SK-N-SH (cell line): Measurements from ENCODE around the gene SLC25A21. TPM values are rescaled to one million over a fixed set of nuclear protein-coding genes. Genes with fewer than 3 reads are reported as not detected.

Experiments
- CTCF ChIA-PET: fragments of 300-600, 350-600 bp; formaldehyde crosslinking; extraction: SDS; loops from one replicate; lab custom pipeline; 2021; lab: Yijun Ruan, JAX
- POLR2A ChIA-PET: fragments of 350-600 bp; sonication (Branson Sonifier 250); formaldehyde crosslinking; extraction: SDS; loops from one replicate; lab custom pipeline; 2020; ENCODE audit warnings: antibody characterized with exemption, inconsistent platforms; lab: Yijun Ruan, JAX
- DNase-seq: peaks from one replicate; pipeline ENCODE4 v3.0.0; 2012
- H2AFZ ChIP-seq: fragments of 200-600 bp; sonication (generic); 2 replicates; pipeline ENCODE4 v1.8.1; 2016; ENCODE audit warnings: antibody characterized with exemption, mild to moderate bottlenecking, low read depth
- H3F3A ChIP-seq: fragments of 200-600 bp; sonication (generic); replicated peaks from 2 replicates; pipeline ENCODE3; 2016; ENCODE audit warnings: antibody characterized with exemption, mild to moderate bottlenecking; ENCODE audit not compliant: insufficient read depth
- H3K27ac ChIP-seq, 2 experiments: fragments of 200-500 bp in 1 of 2; fragments of 200-600 bp in 1 of 2; sonication (Bioruptor generic) in 1 of 2; sonication (generic), shearing (Covaris generic) in 1 of 2; 2 replicates each; pipeline versions ENCODE4 v1.5.1 to v1.6.1; 2014 to 2016; ENCODE audit warnings: low read depth in 2 of 2, inconsistent platforms in 1 of 2, low read length in 1 of 2, mild to moderate bottlenecking in 1 of 2, mixed read lengths in 1 of 2
- H3K27me3 ChIP-seq: fragments of 200-600 bp; sonication (generic), shearing (Covaris generic); 2 replicates; pipeline ENCODE4 v1.6.1; 2016; ENCODE audit warnings: mixed run types; ENCODE audit not compliant: insufficient read depth
- H3K36me3 ChIP-seq, 2 experiments: fragments of 200-500 bp in 1 of 2; fragments of 200-600 bp in 1 of 2; sonication (Bioruptor generic) in 1 of 2; sonication (generic) in 1 of 2; replicated peaks in 1 of 2; 2 replicates each; pipeline versions ENCODE3 to v1.5.1; 2014 to 2016; ENCODE audit warnings: low read length in 1 of 2, mild to moderate bottlenecking in 1 of 2; ENCODE audit not compliant: insufficient read depth in 2 of 2, control insufficient read depth in 1 of 2
- H3K4me1 ChIP-seq, 2 experiments: fragments of 200-500 bp in 1 of 2; fragments of 200-600 bp in 1 of 2; sonication (Bioruptor generic) in 1 of 2; sonication (generic), shearing (Covaris generic) in 1 of 2; 2 replicates each; pipeline versions ENCODE4 v1.5.1 to v1.6.1; 2014 to 2016; ENCODE audit warnings: low read depth in 1 of 2, low read length in 1 of 2, mixed run types in 1 of 2; ENCODE audit not compliant: insufficient read depth in 2 of 2, control insufficient read depth in 1 of 2
- H3K4me2 ChIP-seq: fragments of 200-600 bp; sonication (generic), shearing (Covaris generic); 2 replicates; pipeline ENCODE4 v1.6.1; 2017; ENCODE audit warnings: mixed run types
- H3K4me3 ChIP-seq, 2 experiments: fragments of 200-500 bp in 1 of 2; fragments of 200-600 bp in 1 of 2; sonication (Bioruptor generic) in 1 of 2; sonication (generic), shearing (Covaris generic) in 1 of 2; 2 replicates each; pipeline versions ENCODE4 v1.5.1 to v1.8.1; 2014 to 2016; ENCODE audit warnings: low read depth in 2 of 2, inconsistent platforms in 1 of 2, low read length in 1 of 2, mild to moderate bottlenecking in 1 of 2, mixed read lengths in 1 of 2, moderate library complexity in 1 of 2
- H3K79me2 ChIP-seq: fragments of 200-600 bp; sonication (generic); 2 replicates; pipeline ENCODE4 v1.8.1; 2017; ENCODE audit warnings: mild to moderate bottlenecking; ENCODE audit not compliant: insufficient read depth
- H3K9ac ChIP-seq: fragments of 200-600 bp; sonication (generic); 2 replicates; pipeline ENCODE4 v1.6.1; 2017; ENCODE audit warnings: mixed run types
- H3K9me2 ChIP-seq: fragments of 200-600 bp; sonication (generic); 2 replicates; pipeline ENCODE4 v1.6.1; 2017; ENCODE audit warnings: mixed run types
- H3K9me3 ChIP-seq: fragments of 200-600 bp; sonication (generic); 2 replicates; pipeline ENCODE4 v1.6.1; 2017; ENCODE audit warnings: mixed run types, mild to moderate bottlenecking, moderate library complexity
- H4K20me1 ChIP-seq: fragments of 200-600 bp; sonication (generic); 2 replicates; pipeline ENCODE4 v1.6.1; 2017; ENCODE audit warnings: mild to moderate bottlenecking, mixed run types; ENCODE audit not compliant: insufficient read depth
- ELF1 ChIP-seq: IDR thresholded peaks from 2 replicates; pipeline ENCODE4 v1.4.0; 2012
- IRF3 ChIP-seq: fragments of 150-350 bp; IDR thresholded peaks from 2 replicates; pipeline ENCODE4 v1.6.1; 2016; ENCODE audit warnings: mild to moderate bottlenecking, low read depth, low read length
- MEF2A ChIP-seq: IDR thresholded peaks from 2 replicates; pipeline ENCODE4 v1.4.0; 2012; ENCODE audit warnings: low read depth, borderline replicate concordance
- MXI1 ChIP-seq: IDR thresholded peaks from 2 replicates; pipeline ENCODE4 v1.6.1; 2012; ENCODE audit warnings: mild to moderate bottlenecking, low read depth, low read length, improper control_type of control experiment
- NFIC ChIP-seq: IDR thresholded peaks from 2 replicates; pipeline ENCODE4 v1.4.0; 2012; ENCODE audit warnings: borderline replicate concordance
- PBX3 ChIP-seq: IDR thresholded peaks from 2 replicates; pipeline ENCODE4; 2012
- RXRA ChIP-seq: IDR thresholded peaks from 2 replicates; pipeline ENCODE4 v1.4.0; 2012; ENCODE audit warnings: low read depth, mild to moderate bottlenecking, borderline replicate concordance
- USF1 ChIP-seq: IDR thresholded peaks from 2 replicates; pipeline ENCODE4 v1.4.0; 2012; ENCODE audit warnings: low read depth, borderline replicate concordance
- YY1 ChIP-seq: IDR thresholded peaks from 2 replicates; pipeline ENCODE4 v1.4.0; 2012; ENCODE audit warnings: low read depth, mild to moderate bottlenecking
- WGBS: methylation state at CpG from one replicate; pipeline ENCODE4 v1.1.6; 2017; ENCODE audit warnings: low lambda C conversion rate; 5-methylcytosine and 5-hydroxymethylcytosine counted together
- polyA plus RNA-seq, 3 experiments: library from polyadenylated mRNA; depleted of rRNA; stranded (reverse); fragments of >200 nt; gene quantifications; 2 replicates each; pipeline ENCODE4 v1.2.3, GENCODE V29; 2012
- TF ChIP-seq, protein P1 (sequence below): fragments of 150-350 bp; IDR thresholded peaks from 2 replicates; pipeline ENCODE4 v1.6.1; 2017; ENCODE audit warnings: antibody characterized with exemption, low read length, low read depth, borderline replicate concordance
- TF ChIP-seq, protein P2 (sequence below): IDR thresholded peaks from 2 replicates; pipeline ENCODE4 v1.6.1; 2012; ENCODE audit warnings: mild to moderate bottlenecking, low read depth, low read length, moderate library complexity
- TF ChIP-seq, protein P3 (sequence below): fragments of 200-600 bp; sonication (generic); IDR thresholded peaks from 2 replicates; pipeline ENCODE4 v1.6.1; 2017; ENCODE audit warnings: antibody characterized with exemption, mild to moderate bottlenecking, moderate library complexity

The SLC25A21 gene
- polyA plus RNA-seq, 1 of the 3 experiments (the other 2 are of a cell fraction), result not detected

DNA sequence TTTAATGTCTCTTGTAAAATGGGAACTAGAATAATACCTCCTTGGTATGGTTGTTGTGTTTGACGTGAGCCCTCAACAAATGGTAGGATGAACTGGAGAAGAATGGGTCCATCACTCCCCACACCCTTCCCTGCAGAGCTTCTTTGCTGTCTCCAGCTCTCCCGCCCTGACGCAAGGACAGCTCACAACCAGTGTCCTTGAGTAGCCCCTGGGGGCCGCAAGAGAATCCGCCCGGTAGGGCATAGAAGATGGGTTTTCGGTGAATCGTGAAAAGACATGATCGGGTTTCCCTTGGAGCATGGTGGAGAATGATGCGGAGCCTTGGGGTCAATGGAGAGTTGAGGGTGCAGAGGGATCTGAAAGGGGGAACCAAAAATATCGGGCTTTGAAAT, 516.8 kb downstream of the SLC25A21 start:
- H3K4me3 ChIP-seq, result peak overlapping the region in 1 of 2 experiments; percentile 23; a peak in 1 of 4 replicates
- H3K4me2 ChIP-seq, result peak overlapping the region; percentile 44
- no peaks in the 10 kb centered on the region; a peak in 1 of 4 replicates for H3K4me1 ChIP-seq
- no peak overlapping the region for H3K9ac ChIP-seq
- peaks cover 87% of the 10 kb centered on the region for H3K27me3 ChIP-seq
- H3K36me3 ChIP-seq, result no peaks in the 10 kb centered on the region
- no peaks in the 10 kb centered on the region for H3F3A ChIP-seq
- ChIA-PET CTCF (interaction anchor here (0.8 to 1.9 kb wide), 5 partner anchors 8 to 34 kb away, joined by 4 to 13 read pairs (median 4); no protein-coding TSS in a partner anchor), POLR2A (no interaction called here)
- H3K79me2 ChIP-seq, result no peaks in the 10 kb centered on the region
- H3K27ac ChIP-seq, result no peak overlapping the region
- H2AFZ ChIP-seq, result no peak overlapping the region
- DNase-seq, result no peak
- 39% methylated on average over 11 of the region's 11 CpGs for WGBS
- TF ChIP-seq USF1, result no peak
- no peak for TF ChIP-seq PBX3
- TF ChIP-seq, protein P1, sequence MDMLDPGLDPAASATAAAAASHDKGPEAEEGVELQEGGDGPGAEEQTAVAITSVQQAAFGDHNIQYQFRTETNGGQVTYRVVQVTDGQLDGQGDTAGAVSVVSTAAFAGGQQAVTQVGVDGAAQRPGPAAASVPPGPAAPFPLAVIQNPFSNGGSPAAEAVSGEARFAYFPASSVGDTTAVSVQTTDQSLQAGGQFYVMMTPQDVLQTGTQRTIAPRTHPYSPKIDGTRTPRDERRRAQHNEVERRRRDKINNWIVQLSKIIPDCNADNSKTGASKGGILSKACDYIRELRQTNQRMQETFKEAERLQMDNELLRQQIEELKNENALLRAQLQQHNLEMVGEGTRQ, result no peak
- TF ChIP-seq IRF3, result no peak
- no peak for TF ChIP-seq MEF2A
- no peak for TF ChIP-seq YY1
- TF ChIP-seq NFIC, result no peak
- TF ChIP-seq MXI1, result no peak
- TF ChIP-seq, protein P2, sequence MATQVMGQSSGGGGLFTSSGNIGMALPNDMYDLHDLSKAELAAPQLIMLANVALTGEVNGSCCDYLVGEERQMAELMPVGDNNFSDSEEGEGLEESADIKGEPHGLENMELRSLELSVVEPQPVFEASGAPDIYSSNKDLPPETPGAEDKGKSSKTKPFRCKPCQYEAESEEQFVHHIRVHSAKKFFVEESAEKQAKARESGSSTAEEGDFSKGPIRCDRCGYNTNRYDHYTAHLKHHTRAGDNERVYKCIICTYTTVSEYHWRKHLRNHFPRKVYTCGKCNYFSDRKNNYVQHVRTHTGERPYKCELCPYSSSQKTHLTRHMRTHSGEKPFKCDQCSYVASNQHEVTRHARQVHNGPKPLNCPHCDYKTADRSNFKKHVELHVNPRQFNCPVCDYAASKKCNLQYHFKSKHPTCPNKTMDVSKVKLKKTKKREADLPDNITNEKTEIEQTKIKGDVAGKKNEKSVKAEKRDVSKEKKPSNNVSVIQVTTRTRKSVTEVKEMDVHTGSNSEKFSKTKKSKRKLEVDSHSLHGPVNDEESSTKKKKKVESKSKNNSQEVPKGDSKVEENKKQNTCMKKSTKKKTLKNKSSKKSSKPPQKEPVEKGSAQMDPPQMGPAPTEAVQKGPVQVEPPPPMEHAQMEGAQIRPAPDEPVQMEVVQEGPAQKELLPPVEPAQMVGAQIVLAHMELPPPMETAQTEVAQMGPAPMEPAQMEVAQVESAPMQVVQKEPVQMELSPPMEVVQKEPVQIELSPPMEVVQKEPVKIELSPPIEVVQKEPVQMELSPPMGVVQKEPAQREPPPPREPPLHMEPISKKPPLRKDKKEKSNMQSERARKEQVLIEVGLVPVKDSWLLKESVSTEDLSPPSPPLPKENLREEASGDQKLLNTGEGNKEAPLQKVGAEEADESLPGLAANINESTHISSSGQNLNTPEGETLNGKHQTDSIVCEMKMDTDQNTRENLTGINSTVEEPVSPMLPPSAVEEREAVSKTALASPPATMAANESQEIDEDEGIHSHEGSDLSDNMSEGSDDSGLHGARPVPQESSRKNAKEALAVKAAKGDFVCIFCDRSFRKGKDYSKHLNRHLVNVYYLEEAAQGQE, result no peak
- TF ChIP-seq, protein P3, sequence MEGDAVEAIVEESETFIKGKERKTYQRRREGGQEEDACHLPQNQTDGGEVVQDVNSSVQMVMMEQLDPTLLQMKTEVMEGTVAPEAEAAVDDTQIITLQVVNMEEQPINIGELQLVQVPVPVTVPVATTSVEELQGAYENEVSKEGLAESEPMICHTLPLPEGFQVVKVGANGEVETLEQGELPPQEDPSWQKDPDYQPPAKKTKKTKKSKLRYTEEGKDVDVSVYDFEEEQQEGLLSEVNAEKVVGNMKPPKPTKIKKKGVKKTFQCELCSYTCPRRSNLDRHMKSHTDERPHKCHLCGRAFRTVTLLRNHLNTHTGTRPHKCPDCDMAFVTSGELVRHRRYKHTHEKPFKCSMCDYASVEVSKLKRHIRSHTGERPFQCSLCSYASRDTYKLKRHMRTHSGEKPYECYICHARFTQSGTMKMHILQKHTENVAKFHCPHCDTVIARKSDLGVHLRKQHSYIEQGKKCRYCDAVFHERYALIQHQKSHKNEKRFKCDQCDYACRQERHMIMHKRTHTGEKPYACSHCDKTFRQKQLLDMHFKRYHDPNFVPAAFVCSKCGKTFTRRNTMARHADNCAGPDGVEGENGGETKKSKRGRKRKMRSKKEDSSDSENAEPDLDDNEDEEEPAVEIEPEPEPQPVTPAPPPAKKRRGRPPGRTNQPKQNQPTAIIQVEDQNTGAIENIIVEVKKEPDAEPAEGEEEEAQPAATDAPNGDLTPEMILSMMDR, result no peak
- no peak for TF ChIP-seq ELF1
- TF ChIP-seq RXRA, result no peak
- TF ChIP-seq, all 33 proteins: peak for 0
- Histone ChIP-seq H3K9me2 (no peaks in the 10 kb centered on the region), H3K9me3 (no peaks in the 10 kb centered on the region), H4K20me1 (no peaks in the 10 kb centered on the region)
